HepG2 (cell line): Measurements from ENCODE around the gene FAM181A. TPM values are rescaled to one million over a fixed set of nuclear protein-coding genes. Genes with fewer than 3 reads are reported as not detected.

Experiments
- LRRFIP1 ChIP-seq: sonication (generic); formaldehyde crosslinking; conservative IDR thresholded peaks from 2 replicates; pipeline ENCODE4 v1.4.0; 2020; ENCODE audit warnings: missing genetic modification reagents
- MAX ChIP-seq: IDR thresholded peaks from 2 replicates; pipeline ENCODE4 v1.6.1; 2012; ENCODE audit warnings: inconsistent platforms
- MAZ ChIP-seq, 2 experiments: sonication (generic) in 1 of 2; formaldehyde crosslinking in 1 of 2; IDR thresholded peaks; 2 replicates each; pipeline versions ENCODE4 v1.5.0 to v1.6.1; 2012 to 2020; ENCODE audit warnings: low read depth in 2 of 2, mild to moderate bottlenecking in 2 of 2, borderline replicate concordance in 1 of 2, improper control_type of control experiment in 1 of 2, low read length in 1 of 2, missing genetic modification reagents in 1 of 2, moderate library complexity in 1 of 2
- MED8 ChIP-seq: sonication (generic); formaldehyde crosslinking; IDR thresholded peaks from 2 replicates; pipeline ENCODE4 v1.8.1; 2023; ENCODE audit warnings: mild to moderate bottlenecking, missing genetic modification reagents; ENCODE audit not compliant: insufficient replicate concordance
- MXD1 ChIP-seq: sonication (generic); formaldehyde crosslinking; IDR thresholded peaks from 2 replicates; pipeline ENCODE4 v1.4.0; 2020; ENCODE audit warnings: mild to moderate bottlenecking, missing genetic modification reagents
- ZBTB40 ChIP-seq, 2 experiments: fragments of 450-650 bp in 1 of 2; sonication (generic) in 1 of 2; formaldehyde crosslinking in 1 of 2; IDR thresholded peaks; 2 replicates each; pipeline versions ENCODE4 v1.6.1 to v1.8.0; 2016 to 2022; ENCODE audit warnings: antibody characterized with exemption in 1 of 2, mild to moderate bottlenecking in 1 of 2, missing genetic modification reagents in 1 of 2
- ZNF562 ChIP-seq: sonication (generic); formaldehyde crosslinking; IDR thresholded peaks from 2 replicates; pipeline ENCODE4 v1.8.0; 2022; ENCODE audit warnings: missing genetic modification reagents, borderline replicate concordance
- polyA plus RNA-seq, 8 experiments: library from polyadenylated mRNA; depleted of rRNA in 3 of 8; stranded (reverse) in 7 of 8; unstranded in 1 of 8; fragments of >200 nt; fragmentation: Illumina TruSeq in 4 of 8; extraction: Trizol in 4 of 8; gene quantifications; 2 replicates each; pipeline versions ENCODE4 v1.2.1 to v1.2.3, GENCODE V29; 2011 to 2016; ENCODE audit warnings: low read depth in 4 of 8, missing spikeins in 1 of 8, mixed read lengths in 1 of 8; ENCODE audit not compliant: insufficient read depth in 1 of 8
- total RNA-seq, 5 experiments: library from RNA; depleted of rRNA; stranded (reverse); fragments of >200 nt; fragmentation: Illumina TruSeq; extraction: Trizol; gene quantifications; 2 replicates each; pipeline ENCODE4 v1.2.3, GENCODE V29; 2016; ENCODE audit warnings: low read depth in 1 of 5
- TF ChIP-seq, protein P1 (sequence below): sonication (generic); formaldehyde crosslinking; IDR thresholded peaks from 2 replicates; pipeline ENCODE4 v1.4.0; 2020; ENCODE audit warnings: missing genetic modification reagents
- TF ChIP-seq, protein P2 (sequence below): sonication (generic); IDR thresholded peaks from 2 replicates; pipeline ENCODE4 v1.6.1; 2016; ENCODE audit warnings: low read depth, borderline replicate concordance

Gene FAM181A
- total and polyA plus RNA-seq, 2 of the 13 experiments (the other 11 are each of a cell fraction or from before 2014, with no cell fraction given) = 1.1 to 1.5 TPM

- TF ChIP-seq ZBTB40 (IDR thresholded peaks at IDR 0.05) = no peak
- TF ChIP-seq ZBTB40 (CRISPR knock-in tag; IDR thresholded peaks at IDR 0.05) = no peak
- TF ChIP-seq, protein P1, sequence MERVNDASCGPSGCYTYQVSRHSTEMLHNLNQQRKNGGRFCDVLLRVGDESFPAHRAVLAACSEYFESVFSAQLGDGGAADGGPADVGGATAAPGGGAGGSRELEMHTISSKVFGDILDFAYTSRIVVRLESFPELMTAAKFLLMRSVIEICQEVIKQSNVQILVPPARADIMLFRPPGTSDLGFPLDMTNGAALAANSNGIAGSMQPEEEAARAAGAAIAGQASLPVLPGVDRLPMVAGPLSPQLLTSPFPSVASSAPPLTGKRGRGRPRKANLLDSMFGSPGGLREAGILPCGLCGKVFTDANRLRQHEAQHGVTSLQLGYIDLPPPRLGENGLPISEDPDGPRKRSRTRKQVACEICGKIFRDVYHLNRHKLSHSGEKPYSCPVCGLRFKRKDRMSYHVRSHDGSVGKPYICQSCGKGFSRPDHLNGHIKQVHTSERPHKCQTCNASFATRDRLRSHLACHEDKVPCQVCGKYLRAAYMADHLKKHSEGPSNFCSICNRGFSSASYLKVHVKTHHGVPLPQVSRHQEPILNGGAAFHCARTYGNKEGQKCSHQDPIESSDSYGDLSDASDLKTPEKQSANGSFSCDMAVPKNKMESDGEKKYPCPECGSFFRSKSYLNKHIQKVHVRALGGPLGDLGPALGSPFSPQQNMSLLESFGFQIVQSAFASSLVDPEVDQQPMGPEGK (CRISPR knock-in tag) = peak; percentile 72
- TF ChIP-seq LRRFIP1 (CRISPR knock-in tag) = no peak
- TF ChIP-seq, protein P2, sequence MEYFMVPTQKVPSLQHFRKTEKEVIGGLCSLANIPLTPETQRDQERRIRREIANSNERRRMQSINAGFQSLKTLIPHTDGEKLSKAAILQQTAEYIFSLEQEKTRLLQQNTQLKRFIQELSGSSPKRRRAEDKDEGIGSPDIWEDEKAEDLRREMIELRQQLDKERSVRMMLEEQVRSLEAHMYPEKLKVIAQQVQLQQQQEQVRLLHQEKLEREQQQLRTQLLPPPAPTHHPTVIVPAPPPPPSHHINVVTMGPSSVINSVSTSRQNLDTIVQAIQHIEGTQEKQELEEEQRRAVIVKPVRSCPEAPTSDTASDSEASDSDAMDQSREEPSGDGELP = peak; percentile 59; the same call in 1 of the 2 replicates
- TF ChIP-seq MXD1 (CRISPR knock-in tag) = 0 out of 2 replicates have a peak, but pooled peaks have one; percentile 15
- no peak for TF ChIP-seq MAZ (IDR thresholded peaks at IDR 0.05; ENCODE audit: borderline replicate concordance, low read depth, low read length)
- peak; percentile 26; the same call in 1 of the 2 replicates for TF ChIP-seq MAZ (CRISPR knock-in tag; IDR thresholded peaks at IDR 0.05; ENCODE audit: low read depth)
- no peak; the same call in 1 of the 2 replicates for TF ChIP-seq ZNF562 (CRISPR knock-in tag)
- TF ChIP-seq MED8 (CRISPR knock-in tag) = peak; percentile 48
- peak; percentile 95 for TF ChIP-seq MAX
These were observed 24.4 kb upstream of the FAM181A start (continued) for GRCh38 chr14:93902619-93903307.
